WERI-Rb-1 (cell line): ENCODE measurements around the gene OARD1.

Experiments used
- DNase-seq: peaks from one replicate; pipeline ENCODE4 v3.0.0-alpha.2; 2020
- H3K27ac ChIP-seq: fragments of 250-450 bp; sonication (Bioruptor Pico); 2 replicates; pipeline ENCODE4 v1.5.1; 2020; ENCODE audit warnings: mild to moderate bottlenecking, moderate library complexity
- H3K27me3 ChIP-seq: fragments of 250-450 bp; sonication (Bioruptor Pico); 2 replicates; pipeline ENCODE4 v1.5.1; 2021; ENCODE audit warnings: mild to moderate bottlenecking, low read depth, moderate library complexity; ENCODE audit not compliant: insufficient read depth, severe bottlenecking
- H3K36me3 ChIP-seq: fragments of 250-450 bp; sonication (Bioruptor Pico); 2 replicates; pipeline ENCODE4 v1.5.1; 2020; ENCODE audit warnings: mild to moderate bottlenecking, moderate library complexity
- H3K4me3 ChIP-seq: 2 replicates; pipeline ENCODE4 v1.5.1; 2011; ENCODE audit warnings: low read depth, mild to moderate bottlenecking, control low read depth, low read length
- H3K9me3 ChIP-seq: fragments of 250-450 bp; sonication (Bioruptor Pico); 2 replicates; pipeline ENCODE4 v1.5.1; 2021; ENCODE audit warnings: mild to moderate bottlenecking, moderate library complexity; ENCODE audit not compliant: severe bottlenecking
- TF ChIP-seq, protein P1 (sequence below): IDR thresholded peaks from 2 replicates; pipeline ENCODE4 v1.5.1; 2011; ENCODE audit warnings: low read depth, mild to moderate bottlenecking, control low read depth, inconsistent platforms, low read length

The OARD1 gene

DNA sequence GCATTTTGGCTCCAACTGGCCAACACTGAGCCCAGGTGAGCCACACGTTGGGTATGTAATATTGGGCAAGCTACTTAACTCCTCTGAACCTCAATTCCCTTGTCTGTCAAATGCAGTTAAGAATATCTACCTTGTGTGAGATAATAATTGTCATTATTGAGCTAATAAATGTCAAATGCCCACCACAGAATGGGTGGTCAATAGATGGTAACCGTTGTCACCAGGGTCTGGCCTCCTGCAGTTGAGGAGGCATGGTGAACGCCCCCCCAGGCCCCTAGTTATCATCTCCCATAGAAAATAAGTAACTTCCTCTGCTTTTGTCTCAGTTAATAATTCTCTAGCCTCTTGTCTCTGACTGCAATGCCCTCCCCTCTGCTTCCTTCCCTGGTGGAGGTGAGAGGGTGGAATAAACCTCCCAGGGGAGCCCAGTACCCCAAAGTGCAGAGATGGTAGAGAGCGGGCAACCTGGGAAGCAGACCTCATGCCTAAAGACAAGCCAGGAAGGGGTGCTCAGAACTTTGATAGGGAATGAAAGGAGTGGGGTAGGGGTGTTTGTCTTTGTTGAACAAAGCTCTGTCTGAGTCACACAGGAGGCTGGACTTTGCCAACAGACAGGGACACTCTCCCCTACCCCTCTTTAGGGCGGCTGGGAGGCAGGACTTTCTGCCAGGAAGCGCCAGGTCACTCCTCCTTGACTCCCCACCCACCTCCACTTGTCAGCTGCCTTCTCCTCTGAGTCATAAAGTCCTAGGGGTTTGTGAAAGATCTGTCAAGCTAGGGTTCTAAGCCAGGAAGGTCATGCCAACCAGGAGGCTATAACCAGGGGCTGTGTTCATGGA, 31.8 kb downstream of the OARD1 start:
- H3K27ac ChIP-seq = no peak overlapping the region
- no peak for DNase-seq
- H3K36me3 ChIP-seq = no peaks in the 10 kb centered on the region
- TF ChIP-seq, protein P1, sequence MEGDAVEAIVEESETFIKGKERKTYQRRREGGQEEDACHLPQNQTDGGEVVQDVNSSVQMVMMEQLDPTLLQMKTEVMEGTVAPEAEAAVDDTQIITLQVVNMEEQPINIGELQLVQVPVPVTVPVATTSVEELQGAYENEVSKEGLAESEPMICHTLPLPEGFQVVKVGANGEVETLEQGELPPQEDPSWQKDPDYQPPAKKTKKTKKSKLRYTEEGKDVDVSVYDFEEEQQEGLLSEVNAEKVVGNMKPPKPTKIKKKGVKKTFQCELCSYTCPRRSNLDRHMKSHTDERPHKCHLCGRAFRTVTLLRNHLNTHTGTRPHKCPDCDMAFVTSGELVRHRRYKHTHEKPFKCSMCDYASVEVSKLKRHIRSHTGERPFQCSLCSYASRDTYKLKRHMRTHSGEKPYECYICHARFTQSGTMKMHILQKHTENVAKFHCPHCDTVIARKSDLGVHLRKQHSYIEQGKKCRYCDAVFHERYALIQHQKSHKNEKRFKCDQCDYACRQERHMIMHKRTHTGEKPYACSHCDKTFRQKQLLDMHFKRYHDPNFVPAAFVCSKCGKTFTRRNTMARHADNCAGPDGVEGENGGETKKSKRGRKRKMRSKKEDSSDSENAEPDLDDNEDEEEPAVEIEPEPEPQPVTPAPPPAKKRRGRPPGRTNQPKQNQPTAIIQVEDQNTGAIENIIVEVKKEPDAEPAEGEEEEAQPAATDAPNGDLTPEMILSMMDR = no peak
- H3K27me3 ChIP-seq = no peaks in the 10 kb centered on the region
- H3K4me3 ChIP-seq = no peak overlapping the region
- H3K9me3 ChIP-seq = no peaks in the 10 kb centered on the region

- H3K36me3 ChIP-seq = no peaks in the 10 kb centered on the region
- no peak within 1 kb of the TSS for H3K27ac ChIP-seq
- DNase-seq = peak; percentile 85
- TF ChIP-seq, protein P1 = peak; percentile 94
- no peak within 1 kb of the TSS for H3K4me3 ChIP-seq
- H3K27me3 ChIP-seq = no peaks in the 10 kb centered on the region
- no peaks in the 10 kb centered on the region for H3K9me3 ChIP-seq
Observed at GRCh38 chr6:41039060-41039998, 32.8 kb downstream of the OARD1 start, which contains the start of gene UNC5CL. TSS of gene UNC5CL (minus strand) at chr6:41039221. CDS start at chr6:41035074, 4,147 bp downstream.

DNA sequence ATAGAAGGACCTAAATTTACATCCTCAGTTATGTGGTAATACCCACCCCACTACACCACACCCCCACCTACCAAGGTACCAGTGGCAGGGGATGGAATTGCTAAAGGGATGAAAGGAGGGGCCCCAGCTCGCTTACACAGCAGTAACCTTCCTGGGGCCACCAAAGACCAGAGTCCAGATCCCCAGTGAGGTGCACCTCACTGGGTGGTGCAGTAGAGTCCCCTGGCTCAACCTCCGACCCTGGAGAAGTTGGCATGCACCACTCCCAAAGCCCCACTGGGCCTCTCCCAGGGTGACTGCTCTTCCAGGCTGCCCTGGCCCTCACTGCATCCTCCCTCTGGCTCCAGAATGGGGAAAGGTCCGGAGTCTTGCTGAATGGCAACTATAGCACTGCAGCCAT, 34.0 kb downstream of the OARD1 start:
- no peak for DNase-seq
- no peak overlapping the region for H3K27ac ChIP-seq
- no peaks in the 10 kb centered on the region for H3K9me3 ChIP-seq
- H3K36me3 ChIP-seq = no peaks in the 10 kb centered on the region
- TF ChIP-seq, protein P1 = no peak
- H3K4me3 ChIP-seq = no peak overlapping the region
- H3K27me3 ChIP-seq = no peaks in the 10 kb centered on the region

DNA sequence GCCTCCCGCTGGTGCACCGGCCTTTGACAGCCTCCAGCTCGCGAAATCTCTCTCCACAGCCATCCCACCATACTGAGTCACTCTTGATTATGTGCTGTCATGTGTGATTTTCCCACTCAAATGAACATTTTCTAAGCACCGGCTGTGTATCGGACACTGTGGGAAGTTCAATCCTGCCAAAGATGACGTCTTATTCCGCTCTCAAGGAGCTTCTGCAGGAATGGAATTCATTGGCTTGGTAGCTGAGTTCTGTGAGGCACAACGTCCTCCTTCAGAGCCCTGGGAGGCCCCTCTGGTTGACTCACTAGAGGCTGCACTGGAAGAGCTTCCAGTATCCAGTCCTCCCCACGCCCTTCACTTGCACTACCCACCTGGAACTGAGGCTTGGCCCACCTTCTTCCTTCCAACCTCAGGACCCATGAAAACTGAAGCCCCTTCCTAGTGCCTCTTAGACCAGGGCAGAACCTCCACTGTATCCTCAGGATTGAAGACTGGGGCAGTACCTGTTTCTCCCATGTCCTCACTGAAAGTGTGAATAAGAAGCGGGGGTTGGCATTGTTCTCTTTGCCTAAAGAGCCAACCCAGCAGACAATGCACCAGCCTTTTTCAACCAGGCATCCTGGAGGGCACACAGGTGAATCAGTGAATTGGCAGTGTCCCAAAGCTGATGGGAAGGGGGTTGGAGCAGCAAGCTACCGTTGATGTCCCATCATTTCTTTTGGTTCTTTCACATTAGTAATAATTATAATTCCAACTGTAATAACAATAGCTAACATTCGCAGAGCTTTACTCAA, 34.9 kb downstream of the OARD1 start:
- H3K4me3 ChIP-seq = no peak overlapping the region
- no peak for DNase-seq

GRCh38 chr6:41036601-41037000, 35.6 kb downstream of the OARD1 start:
- TF ChIP-seq, protein P1 = no peak
- Histone ChIP-seq H3K36me3 (no peaks in the 10 kb centered on the region), H3K9me3 (no peaks in the 10 kb centered on the region), H3K4me3 (no peak overlapping the region), H3K27me3 (no peaks in the 10 kb centered on the region), H3K27ac (no peak overlapping the region)
- DNase-seq = no peak

More for the DNA sequence above, 34.9 kb downstream of the OARD1 start:
- Histone ChIP-seq H3K27ac (no peak overlapping the region), H3K27me3 (no peaks in the 10 kb centered on the region), H3K9me3 (no peaks in the 10 kb centered on the region), H3K36me3 (no peaks in the 10 kb centered on the region)
- TF ChIP-seq, protein P1 = no peak
